Nephron (organoid): ENCODE data around the gene RAB33B.

Experiments used
- H3K27ac Mint-ChIP-seq, 3 experiments: 2 replicates each; pipeline ENCODE4 v1.8.0; 2020; ENCODE audit warnings: mixed read lengths in 3 of 3, mild to moderate bottlenecking in 2 of 3, moderate library complexity in 1 of 3
- H3K27me3 Mint-ChIP-seq: 2 replicates; pipeline ENCODE4 v1.8.0; 2021; ENCODE audit warnings: low read depth, mild to moderate bottlenecking, moderate library complexity, mixed read lengths
- H3K36me3 Mint-ChIP-seq: 2 replicates; pipeline ENCODE4 v1.8.0; 2020; ENCODE audit warnings: low read depth, mixed read lengths
- H3K4me1 Mint-ChIP-seq: 2 replicates; pipeline ENCODE4 v1.8.0; 2020; ENCODE audit warnings: mixed read lengths
- H3K4me3 Mint-ChIP-seq, 3 experiments: 2 replicates each; pipeline ENCODE4 v1.8.0; 2020; ENCODE audit warnings: mild to moderate bottlenecking in 3 of 3, mixed read lengths in 3 of 3, moderate library complexity in 2 of 3
- H3K9me3 Mint-ChIP-seq: 2 replicates; pipeline ENCODE4 v1.8.0; 2020; ENCODE audit warnings: mixed read lengths
- CTCF ChIP-seq, 3 experiments: fragments of 200-600 bp; sonication (generic); IDR thresholded peaks; one replicate each; pipeline ENCODE4 v1.5.0; 2021; ENCODE audit warnings: antibody characterized with exemption in 3 of 3; ENCODE audit not compliant: unreplicated experiment in 3 of 3

The RAB33B gene

GRCh38 chr4:139506774-139507173 lies 52.9 kb downstream of the RAB33B start:
- peaks cover 7% of the 10 kb centered on the region for H3K4me1 Mint-ChIP-seq
- no peak overlapping the region for H3K27ac Mint-ChIP-seq
- no peak for TF ChIP-seq CTCF (IDR thresholded peaks at IDR 0.05; ENCODE audit: unreplicated experiment in 3 of 3)
- H3K9me3 Mint-ChIP-seq = no peaks in the 10 kb centered on the region
- peaks cover 37% of the 10 kb centered on the region for H3K36me3 Mint-ChIP-seq
- no peaks in the 10 kb centered on the region for H3K27me3 Mint-ChIP-seq
- no peak overlapping the region for H3K4me3 Mint-ChIP-seq

- H3K27ac Mint-ChIP-seq = peak overlapping the region in 2 of 3 experiments; percentile 8 to 18
- peaks cover 14% of the 10 kb centered on the region for H3K4me1 Mint-ChIP-seq
- TF ChIP-seq CTCF (IDR thresholded peaks at IDR 0.05; ENCODE audit: unreplicated experiment in 3 of 3) = no peak
- H3K4me3 Mint-ChIP-seq = no peak overlapping the region
- peaks cover 44% of the 10 kb centered on the region for H3K36me3 Mint-ChIP-seq
- H3K9me3 Mint-ChIP-seq = no peaks in the 10 kb centered on the region
- no peaks in the 10 kb centered on the region for H3K27me3 Mint-ChIP-seq
Measured at GRCh38 chr4:139508581-139509237, 54.8 kb downstream of the RAB33B start.

- Mint-ChIP-seq H3K4me3 (no peak overlapping the region), H3K9me3 (no peaks in the 10 kb centered on the region), H3K36me3 (peaks cover 46% of the 10 kb centered on the region), H3K4me1 (peaks cover 14% of the 10 kb centered on the region), H3K27me3 (no peaks in the 10 kb centered on the region), H3K27ac (no peak overlapping the region)
- TF ChIP-seq CTCF (IDR thresholded peaks at IDR 0.05; ENCODE audit: unreplicated experiment in 3 of 3) = peak; percentile 20 to 43 (median 31)
Measured at GRCh38 chr4:139509727-139510410, 55.9 kb downstream of the RAB33B start.

- Mint-ChIP-seq H3K4me1 (peaks cover 22% of the 10 kb centered on the region), H3K27ac (peak overlapping the region in 1 of 3 experiments; percentile 86), H3K27me3 (no peaks in the 10 kb centered on the region), H3K36me3 (peaks cover 54% of the 10 kb centered on the region), H3K9me3 (no peaks in the 10 kb centered on the region), H3K4me3 (no peak overlapping the region)
- no peak for TF ChIP-seq CTCF (IDR thresholded peaks at IDR 0.05; ENCODE audit: unreplicated experiment in 3 of 3)
Measured at GRCh38 chr4:139511320-139511719, 57.4 kb downstream of the RAB33B start.

- Mint-ChIP-seq H3K27me3 (no peaks in the 10 kb centered on the region), H3K4me3 (no peak overlapping the region), H3K27ac (no peak overlapping the region), H3K9me3 (no peaks in the 10 kb centered on the region), H3K4me1 (peaks cover 22% of the 10 kb centered on the region), H3K36me3 (peaks cover 72% of the 10 kb centered on the region)
- TF ChIP-seq CTCF (IDR thresholded peaks at IDR 0.05; ENCODE audit: unreplicated experiment in 3 of 3) = no peak
Measured at GRCh38 chr4:139514382-139515059, 60.6 kb downstream of the RAB33B start.
